Esophagus squamous epithelium (tissue), 5 donors: Measurements from ENCODE around the gene TLR4. TPM values are rescaled to one million over a fixed set of nuclear protein-coding genes. Genes with fewer than 3 reads are reported as not detected.

Source experiments
- DNase-seq: peaks from one replicate; lab custom pipeline; 2025; lab: John Stamatoyannopoulos, UW
- H3K27ac ChIP-seq, 4 donors: fragments of 200-600 bp; sonication (generic); one replicate each; pipeline ENCODE4 v1.5.1; 2016 to 2019; ENCODE audit warnings: mild to moderate bottlenecking in 1 of 4
- H3K27me3 ChIP-seq, 4 donors: fragments of 200-600 bp; sonication (generic); 1 replicate in 3 of 4; 2 replicates in 1 of 4; pipeline versions ENCODE4 v1.5.1 to v1.6.0; 2017 to 2021; ENCODE audit warnings: antibody characterized with exemption in 1 of 4
- H3K36me3 ChIP-seq, 3 donors: fragments of 200-600 bp; sonication (generic); one replicate each; pipeline ENCODE4 v1.5.1; 2016 to 2019
- H3K4me1 ChIP-seq, 3 donors: fragments of 200-600 bp; sonication (generic); one replicate each; pipeline ENCODE4 v1.5.1; 2017 to 2019
- H3K4me3 ChIP-seq, 4 donors: fragments of 200-600 bp; sonication (generic); 1 replicate in 3 of 4; 2 replicates in 1 of 4; pipeline ENCODE4 v1.5.1; 2016 to 2019; ENCODE audit warnings: mild to moderate bottlenecking in 2 of 4, moderate library complexity in 1 of 4
- H3K9me3 ChIP-seq, 3 donors: fragments of 200-600 bp; sonication (generic); one replicate each; pipeline ENCODE4 v1.5.1; 2016 to 2019
- CTCF ChIP-seq, 6 experiments: fragments of 450-650 bp in 4 of 6; fragments of 200-600 bp in 2 of 6; sonication (generic) in 2 of 6; IDR thresholded peaks; one replicate each; pipeline ENCODE4 v1.5.1; 2016 to 2019; ENCODE audit warnings: antibody characterized with exemption in 6 of 6, mild to moderate bottlenecking in 4 of 6, moderate library complexity in 4 of 6
- POLR2A ChIP-seq, 4 donors: fragments of 450-650 bp; IDR thresholded peaks; one replicate each; pipeline ENCODE4 v1.6.1; 2017; ENCODE audit warnings: antibody characterized with exemption in 4 of 4, mild to moderate bottlenecking in 4 of 4, moderate library complexity in 3 of 4
- WGBS, 2 donors: methylation state at CpG; one replicate each; pipeline ENCODE4 v1.1.5; 2018; 5-methylcytosine and 5-hydroxymethylcytosine counted together
- intact Hi-C: fragments of 100-400 bp; cut with DNase I; formaldehyde crosslinking; loops from one replicate; pipeline ENCODE4 v1.15.0; 2022
- total RNA-seq, 4 donors: library from RNA; depleted of rRNA; stranded (reverse); fragments of >200 nt; gene quantifications; one replicate each; pipeline ENCODE4 v1.1.0, GENCODE V29; 2016
- donor health status: DM: yes; HTN: yes; CAD: no.

Gene TLR4
- total RNA-seq, 4 donors from 2014 or later: 0.34 to 14.9 (median 5.8) TPM

- Histone ChIP-seq H3K36me3 (no peaks in the 10 kb centered on the region), H3K27me3 (no peaks in the 10 kb centered on the region), H3K4me1 (peaks cover 0 to 14% (median 0%) of the 10 kb centered on the region in 3 donors), H3K9me3 (no peaks in the 10 kb centered on the region), H3K4me3 (no peak overlapping the region), H3K27ac (no peak overlapping the region)
- WGBS, 2 donors: 67 to 80% methylated on average over 6 of the region's 6 CpGs
- intact Hi-C loops: no loop called here
- no peak for TF ChIP-seq CTCF (IDR thresholded peaks at IDR 0.05)
- no peak for TF ChIP-seq POLR2A (IDR thresholded peaks at IDR 0.05)
- no peak for DNase-seq
Measured at GRCh38 chr9:117722108-117722761, 18.0 kb downstream of the TLR4 start.

GRCh38 chr9:117723986-117724625 lies 19.9 kb downstream of the TLR4 start:
- H3K27ac ChIP-seq: peak overlapping the region in 2 of 4 donors; percentile 54 to 70
- TF ChIP-seq POLR2A (IDR thresholded peaks at IDR 0.05) (no peak), CTCF (IDR thresholded peaks at IDR 0.05) (no peak)
- DNase-seq: no peak

GRCh38 chr9:117725426-117725887 lies 21.3 kb downstream of the TLR4 start:
- H3K9me3 ChIP-seq: no peaks in the 10 kb centered on the region
- DNase-seq: no peak
- H3K36me3 ChIP-seq: no peaks in the 10 kb centered on the region
- TF ChIP-seq POLR2A (IDR thresholded peaks at IDR 0.05) (no peak), CTCF (IDR thresholded peaks at IDR 0.05) (no peak)
- H3K27ac ChIP-seq: peak overlapping the region in 2 of 4 donors; percentile 54 to 70
- intact Hi-C loops: no loop called here
- H3K27me3 ChIP-seq: no peaks in the 10 kb centered on the region
- peaks cover 0 to 8% (median 0%) of the 10 kb centered on the region in 3 donors for H3K4me1 ChIP-seq
- WGBS, 2 donors: 50 to 58% methylated on average over 2 of the region's 2 CpGs
- H3K4me3 ChIP-seq: no peak overlapping the region

More at GRCh38 chr9:117723986-117724625, 19.9 kb downstream of the TLR4 start:
- 33 to 38% methylated on average over 3 of the region's 3 CpGs for WGBS, 2 donors
- Histone ChIP-seq H3K27me3 (no peaks in the 10 kb centered on the region), H3K4me3 (no peak overlapping the region), H3K36me3 (no peaks in the 10 kb centered on the region), H3K4me1 (peaks cover 0 to 14% (median 0%) of the 10 kb centered on the region in 3 donors), H3K9me3 (no peaks in the 10 kb centered on the region)
- intact Hi-C loops: no loop called here

GRCh38 chr9:117729375-117729774 lies 25.2 kb downstream of the TLR4 start:
- Histone ChIP-seq H3K4me3 (no peak overlapping the region), H3K27me3 (no peaks in the 10 kb centered on the region), H3K27ac (no peak overlapping the region), H3K36me3 (no peaks in the 10 kb centered on the region), H3K4me1 (no peaks in the 10 kb centered on the region), H3K9me3 (no peaks in the 10 kb centered on the region)
- DNase-seq: no peak
- WGBS, 2 donors: 62 to 67% methylated on average over 2 of the region's 2 CpGs
- intact Hi-C loops: no loop called here
- TF ChIP-seq POLR2A (IDR thresholded peaks at IDR 0.05) (no peak), CTCF (IDR thresholded peaks at IDR 0.05) (no peak)

- WGBS, 2 donors: 62 to 63% methylated on average over 6 of the region's 6 CpGs
- Histone ChIP-seq H3K27ac (no peak overlapping the region), H3K36me3 (no peaks in the 10 kb centered on the region), H3K9me3 (no peaks in the 10 kb centered on the region), H3K4me3 (no peak overlapping the region), H3K4me1 (no peaks in the 10 kb centered on the region), H3K27me3 (no peaks in the 10 kb centered on the region)
- intact Hi-C loops: no loop called here
- DNase-seq: no peak
- TF ChIP-seq CTCF (IDR thresholded peaks at IDR 0.05) (no peak), POLR2A (IDR thresholded peaks at IDR 0.05) (no peak)
Measured at GRCh38 chr9:117732494-117732893, 28.3 kb downstream of the TLR4 start.
